Keratinocyte (primary cell): ENCODE results near the gene RAB11B. TPM values are rescaled to one million over a fixed set of nuclear protein-coding genes. Genes with fewer than 3 reads are reported as not detected.

Source experiments
- DNase-seq: peaks from one replicate; pipeline ENCODE4 v3.0.0-alpha.2; 2011; ENCODE audit warnings: low read depth, missing footprints, low spot score
- FAIRE-seq: peaks from 2 replicates; lab custom pipeline; 2011; peaks lifted over from hg19 to GRCh38; lab: Jason Lieb, UNC
- H2AFZ ChIP-seq: 2 replicates; pipeline ENCODE4 v1.6.0; 2012; ENCODE audit warnings: low read length, control low read depth, inconsistent platforms; ENCODE audit not compliant: control insufficient read depth
- H3K27ac ChIP-seq: 2 replicates; pipeline ENCODE4 v1.5.1; 2011; ENCODE audit warnings: low read length; ENCODE audit not compliant: control insufficient read depth, insufficient read depth
- H3K27me3 ChIP-seq: 3 replicates; pipeline ENCODE4 v1.6.0; 2011; ENCODE audit warnings: low read length; ENCODE audit not compliant: control insufficient read depth, insufficient read depth; ENCODE audit errors: extremely low read depth
- H3K36me3 ChIP-seq, 2 experiments: 2 replicates in 1 of 2; 3 replicates in 1 of 2; pipeline ENCODE4 v1.5.1; 2011; ENCODE audit warnings: low read length in 2 of 2, mild to moderate bottlenecking in 1 of 2; ENCODE audit not compliant: control insufficient read depth in 2 of 2, insufficient read depth in 2 of 2; ENCODE audit errors: extremely low read depth in 1 of 2
- H3K4me1 ChIP-seq: 3 replicates; pipeline ENCODE4 v1.5.1; 2011; ENCODE audit warnings: low read length; ENCODE audit not compliant: control insufficient read depth, insufficient read depth; ENCODE audit errors: extremely low read depth
- H3K4me2 ChIP-seq: 3 replicates; pipeline ENCODE4 v1.6.0; 2011; ENCODE audit warnings: low read depth, low read length; ENCODE audit not compliant: control insufficient read depth, insufficient read depth; ENCODE audit errors: extremely low read depth
- H3K4me3 ChIP-seq, 3 experiments: fragments of 200-600 bp in 1 of 3; sonication (generic) in 1 of 3; 2 replicates in 2 of 3; 3 replicates in 1 of 3; pipeline ENCODE4 v1.5.1; 2011 to 2016; ENCODE audit warnings: low read length in 3 of 3, mild to moderate bottlenecking in 3 of 3, control low read depth in 2 of 3, inconsistent platforms in 1 of 3, low read depth in 1 of 3, mixed read lengths in 1 of 3, mixed run types in 1 of 3, moderate library complexity in 1 of 3; ENCODE audit not compliant: control insufficient read depth in 2 of 3, insufficient read depth in 2 of 3; ENCODE audit errors: extremely low read depth in 1 of 3
- H3K79me2 ChIP-seq: 2 replicates; pipeline ENCODE4 v1.6.0; 2012; ENCODE audit warnings: low read length; ENCODE audit not compliant: control insufficient read depth, insufficient read depth
- H3K9ac ChIP-seq: 3 replicates; pipeline ENCODE4 v1.6.0; 2011; ENCODE audit warnings: low read length; ENCODE audit not compliant: control insufficient read depth, insufficient read depth; ENCODE audit errors: extremely low read depth
- H3K9me1 ChIP-seq: 3 replicates; pipeline ENCODE4 v1.6.0; 2011; ENCODE audit warnings: low read length; ENCODE audit not compliant: control insufficient read depth, insufficient read depth; ENCODE audit errors: extremely low read depth
- H3K9me3 ChIP-seq: 2 replicates; pipeline ENCODE4 v1.5.1; 2012; ENCODE audit warnings: low read depth, low read length; ENCODE audit not compliant: control insufficient read depth
- H4K20me1 ChIP-seq: 3 replicates; pipeline ENCODE4 v1.6.0; 2011; ENCODE audit warnings: low read length; ENCODE audit not compliant: control insufficient read depth, insufficient read depth; ENCODE audit errors: extremely low read depth
- CTCF ChIP-seq, 3 experiments: IDR thresholded peaks in 1 of 3; conservative IDR thresholded peaks in 1 of 3; optimal IDR thresholded peaks in 1 of 3; 2 replicates in 2 of 3; 3 replicates in 1 of 3; pipeline versions ENCODE3 to v1.5.1; 2011; ENCODE audit warnings: low read length in 3 of 3, mild to moderate bottlenecking in 3 of 3, moderate library complexity in 2 of 3, control low read depth in 1 of 3, inconsistent platforms in 1 of 3; ENCODE audit not compliant: insufficient read depth in 2 of 3; ENCODE audit errors: extremely low read depth in 1 of 3
- EZH2 ChIP-seq: IDR thresholded peaks from one replicate; pipeline ENCODE4 v1.6.1; 2012; ENCODE audit warnings: inconsistent platforms, mild to moderate bottlenecking, low read length, moderate library complexity
- dilution Hi-C: fragments of 300-500 bp; cut with MboI; formaldehyde crosslinking; loops from one replicate; pipeline ENCODE4 v1.7.0; 2020; ENCODE audit warnings: low sequenced_read_pairs; ENCODE audit not compliant: extremely low pct_ligation_motif_present
- polyA plus RNA-seq, 5 experiments: library from polyadenylated mRNA; depleted of rRNA in 3 of 5; stranded (reverse) in 3 of 5; stranded (forward) in 1 of 5; unstranded in 1 of 5; fragments of >200 nt; gene quantifications; 1 replicate in 1 of 5; 2 replicates in 3 of 5; 3 replicates in 1 of 5; pipeline versions ENCODE4 v1.2.1 to v1.2.3, GENCODE V29; 2011 to 2012; ENCODE audit warnings: missing spikeins in 2 of 5, low read depth in 1 of 5, low replicate concordance in 1 of 5

RAB11B gene
- polyA plus RNA-seq, 1 donor (not counting 4 experiments of a cell fraction or from before 2014, with no cell fraction given): 14.3 TPM

GRCh38 chr19:8388612-8388958, 1.6 kb upstream of the RAB11B start:
- no peaks in the 10 kb centered on the region for H4K20me1 ChIP-seq
- no peak overlapping the region for H3K4me2 ChIP-seq
- no peaks in the 10 kb centered on the region for H3K27me3 ChIP-seq
- no peak overlapping the region for H2AFZ ChIP-seq
- no peak for DNase-seq
- H3K27ac ChIP-seq: no peak overlapping the region
- H3K4me3 ChIP-seq: no peak overlapping the region
- H3K36me3 ChIP-seq: no peaks in the 10 kb centered on the region
- H3K9me3 ChIP-seq: no peaks in the 10 kb centered on the region
- H3K4me1 ChIP-seq: peaks cover 13% of the 10 kb centered on the region
- FAIRE-seq: no peak
- dilution Hi-C loops: no loop called here
- no peak overlapping the region for H3K9ac ChIP-seq
- TF ChIP-seq CTCF (optimal IDR thresholded peaks at IDR 0.05 in 1 of 3, IDR thresholded peaks at IDR 0.05 in 1 of 3, conservative IDR thresholded peaks at IDR 0.05 in 1 of 3; ENCODE audit: extremely low read depth in 1 of 3, insufficient read depth in 2 of 3, low read length in 3 of 3) (no peak), EZH2 (no peak)
- peaks cover 22% of the 10 kb centered on the region for H3K79me2 ChIP-seq
- H3K9me1 ChIP-seq: peaks cover 6% of the 10 kb centered on the region

GRCh38 chr19:8390617-8390981, 439 bp downstream of the RAB11B start:
- H3K9ac ChIP-seq: peak overlapping the region; percentile 97
- H3K9me3 ChIP-seq: no peaks in the 10 kb centered on the region
- no peaks in the 10 kb centered on the region for H4K20me1 ChIP-seq
- no peaks in the 10 kb centered on the region for H3K36me3 ChIP-seq
- H3K4me3 ChIP-seq: peak overlapping the region; percentile 57 to 86 (median 69)
- no peak for TF ChIP-seq EZH2
- TF ChIP-seq CTCF (optimal IDR thresholded peaks at IDR 0.05 in 1 of 3, IDR thresholded peaks at IDR 0.05 in 1 of 3, conservative IDR thresholded peaks at IDR 0.05 in 1 of 3; ENCODE audit: extremely low read depth in 1 of 3, insufficient read depth in 2 of 3, low read length in 3 of 3): no peak
- H2AFZ ChIP-seq: no peak overlapping the region
- peak overlapping the region; percentile 60 for H3K4me2 ChIP-seq
- H3K9me1 ChIP-seq: peaks cover 6% of the 10 kb centered on the region
- dilution Hi-C loops: no loop called here
- peaks cover 34% of the 10 kb centered on the region for H3K79me2 ChIP-seq
- H3K27me3 ChIP-seq: no peaks in the 10 kb centered on the region
- DNase-seq (peak; percentile 75), FAIRE-seq (no peak)
- peaks cover 24% of the 10 kb centered on the region for H3K4me1 ChIP-seq
- peak overlapping the region; percentile 96 for H3K27ac ChIP-seq
